Activated T-cell treated with anti-CD3 and anti-CD28 coated beads, Interleukin-2, amount 50 U/mL, for 72 hours (primary cell): ENCODE results near the gene SOS1. TPM values are rescaled to one million over a fixed set of nuclear protein-coding genes. Genes with fewer than 3 reads are reported as not detected.
A peak's percentile ranks its signal among the peaks of the same experiment; 100 is the strongest.
"Not testable (repeated sequence)": the region's sequence is repeated elsewhere in the genome, so short reads cannot be mapped to it uniquely, and the experiment has no call there.

Source experiments
- ATAC-seq, 2 donors: fragments of 150-1000 bp; cut with Tn5 transposase; replicated peaks in 1 of 2; 2 replicates each; pipeline ENCODE4 v1.10.0; 2021; ENCODE audit warnings: moderate library complexity in 2 of 2, mild to moderate bottlenecking in 1 of 2
- DNase-seq, 2 donors: peaks; one replicate each; pipeline ENCODE4 v3.0.0; 2021 to 2022; ENCODE audit warnings: mixed read lengths in 1 of 2
- H3K27ac Mint-ChIP-seq: one replicate; pipeline ENCODE4 v1.8.0; 2022; ENCODE audit warnings: mild to moderate bottlenecking, moderate library complexity, mixed read lengths
- H3K27me3 Mint-ChIP-seq: one replicate; pipeline ENCODE4 v1.8.0; 2022; ENCODE audit warnings: low read depth, mixed read lengths
- H3K36me3 Mint-ChIP-seq, 2 donors: one replicate each; pipeline ENCODE4 v1.8.0; 2022; ENCODE audit warnings: mixed read lengths in 2 of 2, mild to moderate bottlenecking in 1 of 2; ENCODE audit not compliant: insufficient read depth in 2 of 2
- H3K4me1 Mint-ChIP-seq: one replicate; pipeline ENCODE4 v1.8.0; 2022; ENCODE audit warnings: low read depth, mixed read lengths
- H3K4me3 Mint-ChIP-seq, 2 donors: one replicate each; pipeline ENCODE4 v1.8.0; 2022; ENCODE audit warnings: mild to moderate bottlenecking in 2 of 2, mixed read lengths in 2 of 2, moderate library complexity in 2 of 2
- H3K9me3 Mint-ChIP-seq, 2 donors: one replicate each; pipeline ENCODE4 v1.8.0; 2022; ENCODE audit warnings: mixed read lengths in 2 of 2
- total RNA-seq, 2 donors: library from RNA; stranded (reverse); gene quantifications; one replicate each; pipeline ENCODE4 v1.2.3, GENCODE V29; 2022

Gene SOS1
- total RNA-seq, 2 donors from 2014 or later, result 94.6 to 110 TPM

DNA sequence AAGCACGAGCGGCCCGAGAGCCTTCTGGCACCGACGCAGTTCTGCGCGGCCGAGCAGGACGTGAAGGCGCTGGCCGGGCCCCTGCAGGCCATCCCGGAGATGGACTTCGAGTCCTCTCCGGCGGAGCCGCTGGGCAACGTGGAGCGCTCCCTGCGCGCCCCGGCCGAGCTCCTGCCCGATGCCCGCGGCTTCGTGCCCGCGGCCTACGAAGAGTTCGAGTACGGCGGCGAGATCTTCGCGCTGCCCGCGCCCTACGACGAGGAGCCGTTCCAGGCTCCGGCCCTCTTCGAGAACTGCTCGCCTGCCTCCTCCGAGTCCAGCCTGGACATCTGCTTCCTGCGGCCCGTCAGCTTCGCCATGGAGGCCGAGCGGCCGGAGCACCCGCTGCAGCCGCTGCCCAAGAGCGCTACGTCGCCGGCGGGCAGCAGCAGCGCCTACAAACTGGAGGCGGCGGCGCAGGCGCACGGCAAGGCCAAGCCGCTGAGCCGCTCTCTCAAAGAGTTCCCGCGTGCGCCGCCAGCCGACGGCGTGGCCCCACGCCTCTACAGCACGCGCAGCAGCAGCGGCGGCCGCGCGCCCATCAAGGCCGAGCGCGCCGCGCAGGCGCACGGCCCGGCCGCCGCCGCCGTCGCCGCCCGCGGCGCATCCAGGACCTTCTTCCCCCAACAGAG lies 160.8 kb downstream of the SOS1 start:
- H3K4me3 Mint-ChIP-seq, result peak overlapping the region; percentile 60 to 78
- H3K4me1 Mint-ChIP-seq, result no peaks in the 10 kb centered on the region
- H3K36me3 Mint-ChIP-seq, result peaks cover 0 to 2% of the 10 kb centered on the region in 2 donors
- DNase-seq, result peak; percentile 79 to 85
- no peaks in the 10 kb centered on the region for H3K9me3 Mint-ChIP-seq
- peak; percentile 99 to 100 for ATAC-seq
- H3K27me3 Mint-ChIP-seq, result peaks cover 42% of the 10 kb centered on the region
- H3K27ac Mint-ChIP-seq, result no peak overlapping the region

DNA sequence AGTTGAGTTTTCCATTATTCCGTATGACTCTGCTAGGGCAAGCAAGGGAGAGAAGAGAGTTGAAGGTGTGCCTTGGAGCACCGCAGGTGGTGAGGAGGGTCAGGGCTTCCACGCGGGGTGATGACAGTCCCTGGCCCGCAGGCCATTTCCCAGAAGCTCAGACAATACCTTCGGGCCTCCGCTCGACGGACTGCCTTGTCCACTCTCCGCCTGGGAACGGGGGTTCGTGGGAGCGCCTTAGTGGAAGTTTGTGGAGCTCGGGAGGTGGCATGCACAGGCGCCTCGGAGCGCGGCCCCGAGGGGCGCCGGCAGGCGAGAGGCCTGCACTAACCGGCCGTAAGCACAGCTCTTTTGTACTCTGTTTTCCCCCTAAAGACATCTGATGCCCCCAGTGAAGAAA lies 161.4 kb downstream of the SOS1 start:
- Mint-ChIP-seq H3K27me3 (peaks cover 42% of the 10 kb centered on the region), H3K9me3 (no peaks in the 10 kb centered on the region), H3K36me3 (peaks cover 0 to 2% of the 10 kb centered on the region in 2 donors), H3K4me3 (peak overlapping the region; percentile 39 to 61), H3K4me1 (no peaks in the 10 kb centered on the region), H3K27ac (no peak overlapping the region)
- DNase-seq (no peak), ATAC-seq (no peak)

- Mint-ChIP-seq H3K9me3 (no peaks in the 10 kb centered on the region), H3K27ac (no peak overlapping the region), H3K27me3 (peaks cover 42% of the 10 kb centered on the region), H3K4me3 (no peak overlapping the region), H3K4me1 (no peaks in the 10 kb centered on the region), H3K36me3 (peaks cover 0 to 2% of the 10 kb centered on the region in 2 donors)
- ATAC-seq (no peak), DNase-seq (no peak)
Measured at GRCh38 chr2:38957972-38958371, 162.9 kb downstream of the SOS1 start.

DNA sequence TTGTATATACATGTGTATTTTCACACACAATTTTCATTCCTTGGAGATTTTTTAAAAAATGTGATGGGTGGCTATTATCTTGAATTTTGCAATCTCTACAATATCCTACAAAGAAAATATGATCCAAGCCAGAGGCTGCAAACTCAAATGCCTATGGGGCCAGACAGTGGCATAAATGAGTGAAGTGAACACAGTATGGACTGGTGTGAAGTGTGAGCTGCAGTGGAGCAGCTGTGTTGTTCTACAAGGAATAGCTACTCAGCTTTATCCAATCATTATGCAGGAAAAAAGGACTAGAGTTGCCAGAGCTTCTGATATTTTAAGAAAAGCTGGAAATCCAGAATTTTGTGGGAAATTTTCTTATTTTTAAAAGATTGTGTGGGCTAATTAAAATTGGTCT lies 169.1 kb downstream of the SOS1 start:
- ATAC-seq (no peak), DNase-seq (no peak)
- H3K27ac Mint-ChIP-seq, result no peak overlapping the region
- no peaks in the 10 kb centered on the region for H3K9me3 Mint-ChIP-seq
- H3K36me3 Mint-ChIP-seq, result no peaks in the 10 kb centered on the region
- no peak overlapping the region for H3K4me3 Mint-ChIP-seq
- no peaks in the 10 kb centered on the region for H3K4me1 Mint-ChIP-seq
- peaks cover 5% of the 10 kb centered on the region for H3K27me3 Mint-ChIP-seq

GRCh38 chr2:38948995-38949394 lies 171.9 kb downstream of the SOS1 start:
- Mint-ChIP-seq H3K36me3 (no peaks in the 10 kb centered on the region), H3K4me3 (no peak overlapping the region), H3K4me1 (no peaks in the 10 kb centered on the region), H3K27me3 (no peaks in the 10 kb centered on the region), H3K27ac (no peak overlapping the region), H3K9me3 (no peaks in the 10 kb centered on the region)
- no peak for ATAC-seq
- no peak for DNase-seq

DNA sequence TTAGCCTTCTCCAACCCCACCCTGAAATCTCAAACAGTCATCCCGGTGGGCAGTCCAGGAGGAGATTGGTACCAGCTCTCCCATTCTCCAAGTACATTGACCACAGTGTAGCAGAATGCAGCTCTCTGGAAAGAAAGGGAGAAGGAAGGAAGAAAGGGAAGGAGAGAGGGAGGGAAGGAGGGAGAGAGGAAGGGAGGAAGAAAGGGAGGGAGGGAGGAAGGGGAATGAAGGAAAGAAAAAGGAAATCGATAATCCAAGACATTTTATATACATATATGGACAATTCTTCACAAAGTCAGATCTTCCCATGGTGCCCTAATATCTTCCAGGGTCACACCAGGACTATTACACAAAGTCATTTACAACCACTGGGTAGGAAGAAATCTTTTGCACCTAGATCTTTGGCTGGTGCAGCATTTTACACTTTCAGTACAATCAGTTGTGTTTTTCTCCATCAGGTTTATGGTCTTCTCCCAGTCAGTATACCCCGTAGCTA lies 172.4 kb downstream of the SOS1 start:
- ATAC-seq (no peak), DNase-seq (no peak)
- Mint-ChIP-seq H3K4me1 (no peaks in the 10 kb centered on the region), H3K4me3 (no peak overlapping the region), H3K27me3 (no peaks in the 10 kb centered on the region), H3K9me3 (no peaks in the 10 kb centered on the region), H3K27ac (no peak overlapping the region), H3K36me3 (no peaks in the 10 kb centered on the region)

GRCh38 chr2:38947241-38948239 lies 173.3 kb downstream of the SOS1 start:
- H3K4me1 Mint-ChIP-seq, result no peaks in the 10 kb centered on the region
- ATAC-seq (peak; percentile 70 to 84), DNase-seq (peak; percentile 74 to 75)
- no peak overlapping the region for H3K4me3 Mint-ChIP-seq
- H3K9me3 Mint-ChIP-seq, result no peaks in the 10 kb centered on the region
- H3K27ac Mint-ChIP-seq, result no peak overlapping the region
- no peaks in the 10 kb centered on the region for H3K36me3 Mint-ChIP-seq
- H3K27me3 Mint-ChIP-seq, result no peaks in the 10 kb centered on the region

DNA sequence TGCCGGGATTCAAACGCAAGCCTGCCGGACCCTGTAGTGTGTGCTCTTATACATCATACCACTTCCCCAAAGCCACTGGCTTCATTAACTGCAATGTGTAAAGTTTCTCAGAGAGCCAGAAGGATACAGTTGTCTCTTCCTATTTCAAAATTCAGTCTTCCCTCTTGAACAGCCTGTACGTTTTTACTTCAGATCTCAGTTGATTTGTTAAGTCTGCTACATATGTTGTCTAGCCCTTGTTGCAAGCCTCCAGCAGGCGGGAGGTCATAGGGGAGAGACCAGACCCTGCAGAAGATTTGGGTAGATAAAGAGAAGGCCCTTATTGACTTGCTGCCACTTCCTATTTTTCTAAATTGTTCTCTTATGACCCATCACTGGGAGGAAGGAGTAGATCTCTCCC lies 174.9 kb downstream of the SOS1 start:
- H3K27ac Mint-ChIP-seq, result no peak overlapping the region
- no peaks in the 10 kb centered on the region for H3K9me3 Mint-ChIP-seq
- H3K4me3 Mint-ChIP-seq, result no peak overlapping the region
- no peak for DNase-seq
- no peaks in the 10 kb centered on the region for H3K27me3 Mint-ChIP-seq
- H3K4me1 Mint-ChIP-seq, result no peaks in the 10 kb centered on the region
- no peak for ATAC-seq
- H3K36me3 Mint-ChIP-seq, result no peaks in the 10 kb centered on the region

- H3K36me3 Mint-ChIP-seq, result no peaks in the 10 kb centered on the region
- no peaks in the 10 kb centered on the region for H3K27me3 Mint-ChIP-seq
- no peak for ATAC-seq
- H3K27ac Mint-ChIP-seq, result no peak overlapping the region
- H3K4me3 Mint-ChIP-seq, result no peak overlapping the region
- H3K9me3 Mint-ChIP-seq, result no peaks in the 10 kb centered on the region
- no peak for DNase-seq
- H3K4me1 Mint-ChIP-seq, result no peaks in the 10 kb centered on the region
Measured at GRCh38 chr2:38945372-38945771, 175.5 kb downstream of the SOS1 start.

DNA sequence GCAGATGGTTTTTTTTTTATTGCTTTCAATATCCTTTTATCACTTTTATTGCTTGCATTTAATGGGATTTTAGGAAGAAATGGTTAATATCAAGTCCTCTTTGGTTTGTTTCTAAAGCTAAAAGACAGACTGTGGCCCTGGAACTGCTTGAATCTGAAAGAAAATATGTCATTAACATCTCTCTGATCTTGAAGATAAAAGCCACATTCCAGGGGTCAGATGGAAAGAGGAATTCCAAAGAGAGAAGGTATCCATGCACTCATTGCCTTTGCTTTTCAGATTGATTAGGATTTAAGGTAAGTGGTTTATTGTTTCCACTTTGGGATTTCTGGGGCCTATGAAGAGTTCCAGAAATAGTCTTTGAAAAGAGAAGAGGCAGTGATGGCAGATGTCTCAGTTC lies 177.1 kb downstream of the SOS1 start:
- ATAC-seq (no peak), DNase-seq (no peak)
- Mint-ChIP-seq H3K4me3 (no peak overlapping the region), H3K9me3 (no peaks in the 10 kb centered on the region), H3K27me3 (no peaks in the 10 kb centered on the region), H3K4me1 (no peaks in the 10 kb centered on the region), H3K36me3 (no peaks in the 10 kb centered on the region), H3K27ac (no peak overlapping the region)

GRCh38 chr2:38940746-38941145 lies 180.1 kb downstream of the SOS1 start:
- H3K27me3 Mint-ChIP-seq, result no peaks in the 10 kb centered on the region
- no peak for ATAC-seq

GRCh38 chr2:38937548-38937947 lies 183.3 kb downstream of the SOS1 start:
- DNase-seq (no peak), ATAC-seq (no peak)
- no peak overlapping the region for H3K4me3 Mint-ChIP-seq
- no peaks in the 10 kb centered on the region for H3K36me3 Mint-ChIP-seq
- no peaks in the 10 kb centered on the region for H3K27me3 Mint-ChIP-seq
- H3K9me3 Mint-ChIP-seq, result no peaks in the 10 kb centered on the region
- H3K27ac Mint-ChIP-seq, result no peak overlapping the region
- no peaks in the 10 kb centered on the region for H3K4me1 Mint-ChIP-seq

More at GRCh38 chr2:38940746-38941145, 180.1 kb downstream of the SOS1 start:
- DNase-seq, result no peak
- no peak overlapping the region for H3K27ac Mint-ChIP-seq
- H3K4me3 Mint-ChIP-seq, result no peak overlapping the region
- H3K4me1 Mint-ChIP-seq, result no peaks in the 10 kb centered on the region
- no peaks in the 10 kb centered on the region for H3K9me3 Mint-ChIP-seq
- H3K36me3 Mint-ChIP-seq, result no peaks in the 10 kb centered on the region

DNA sequence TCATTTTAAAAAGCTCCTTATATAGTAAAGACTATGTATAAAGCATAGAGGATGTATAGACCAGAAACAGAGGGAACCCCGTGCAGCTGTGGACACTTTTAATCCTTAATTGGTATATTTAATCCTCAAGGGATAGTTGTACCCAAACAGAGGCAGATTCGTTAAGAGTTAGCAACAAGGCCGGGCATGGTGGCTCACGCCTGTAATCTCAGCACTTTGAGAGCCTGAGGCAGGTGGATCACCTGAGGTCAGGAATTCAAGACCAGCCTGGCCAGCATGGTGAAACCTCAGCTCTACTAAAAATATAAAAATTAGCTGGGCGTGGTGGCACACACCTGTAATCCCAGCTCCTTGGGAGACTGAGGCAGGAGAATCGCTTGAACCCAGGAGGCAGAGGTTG lies 184.3 kb downstream of the SOS1 start:
- not testable (repeated sequence) for DNase-seq, H3K27ac Mint-ChIP-seq, H3K36me3 Mint-ChIP-seq, H3K27me3 Mint-ChIP-seq, H3K9me3 Mint-ChIP-seq, H3K4me3 Mint-ChIP-seq, H3K4me1 Mint-ChIP-seq, ATAC-seq
